SK-N-SH treated with all-trans-retinoic acid at 6 μM for 48 hours (cell line): Measurements from ENCODE around the gene FOXN1.

Experiments used
- ARNTL ChIP-seq: fragments of 450-650 bp; formaldehyde crosslinking; IDR thresholded peaks from 2 replicates; pipeline ENCODE4 v1.5.0; 2020; ENCODE audit warnings: low read depth, mild to moderate bottlenecking, moderate library complexity, borderline replicate concordance
- CREB5 ChIP-seq: fragments of 250-450 bp; sonication (Bioruptor Pico); IDR thresholded peaks from 2 replicates; pipeline ENCODE4 v1.5.1; 2020; ENCODE audit warnings: low read depth, mild to moderate bottlenecking, moderate library complexity
- CSDC2 ChIP-seq: fragments of 250-450 bp; sonication (Bioruptor Pico); IDR thresholded peaks from 2 replicates; pipeline ENCODE4 v1.5.0; 2020; ENCODE audit warnings: mild to moderate bottlenecking, moderate library complexity
- CSRNP3 ChIP-seq: fragments of 250-450 bp; sonication (Bioruptor Pico); IDR thresholded peaks from 2 replicates; pipeline ENCODE4 v1.5.1; 2021; ENCODE audit warnings: mild to moderate bottlenecking, moderate library complexity
- ISL1 ChIP-seq: fragments of 250-450 bp; sonication (Bioruptor Pico); IDR thresholded peaks from 2 replicates; pipeline ENCODE4 v2.1.2; 2022; ENCODE audit warnings: mild to moderate bottlenecking, moderate library complexity
- OSR1 ChIP-seq: fragments of 250-450 bp; sonication (Bioruptor Pico); IDR thresholded peaks from 2 replicates; pipeline ENCODE4 v1.8.0; 2022; ENCODE audit warnings: moderate library complexity, mild to moderate bottlenecking, inconsistent platforms
- PATZ1 ChIP-seq: fragments of 250-450 bp; sonication (Bioruptor Pico); IDR thresholded peaks from 2 replicates; pipeline ENCODE4 v1.8.0; 2020; ENCODE audit warnings: mild to moderate bottlenecking, moderate library complexity, borderline replicate concordance
- POU6F1 ChIP-seq: fragments of 250-450 bp; sonication (Bioruptor Pico); IDR thresholded peaks from 2 replicates; pipeline ENCODE4 v1.8.0; 2021; ENCODE audit warnings: low read depth, mild to moderate bottlenecking, moderate library complexity, borderline replicate concordance
- PPARA ChIP-seq: fragments of 250-450 bp; sonication (Bioruptor Pico); IDR thresholded peaks from 2 replicates; pipeline ENCODE4 v1.5.0; 2020; ENCODE audit warnings: mild to moderate bottlenecking, borderline replicate concordance
- ZFP3 ChIP-seq: fragments of 250-450 bp; sonication (Bioruptor Pico); IDR thresholded peaks from 2 replicates; pipeline ENCODE4 v1.5.0; 2020; ENCODE audit warnings: mild to moderate bottlenecking, moderate library complexity
- ZNF70 ChIP-seq: fragments of 450-650 bp; formaldehyde crosslinking; IDR thresholded peaks from 2 replicates; pipeline ENCODE4 v1.5.0; 2020; ENCODE audit warnings: mild to moderate bottlenecking, moderate library complexity
- ZNF8 ChIP-seq: fragments of 450-650 bp; formaldehyde crosslinking; IDR thresholded peaks from 2 replicates; pipeline ENCODE4 v1.5.0; 2020; ENCODE audit warnings: mild to moderate bottlenecking, moderate library complexity

- TF ChIP-seq ZNF8 (CRISPR knock-in tag) (no peak), ZNF70 (no peak), CSRNP3 (CRISPR knock-in tag) (no peak), PPARA (CRISPR knock-in tag) (no peak), ZFP3 (CRISPR knock-in tag) (no peak), ISL1 (CRISPR knock-in tag) (no peak), POU6F1 (CRISPR knock-in tag) (no peak), PATZ1 (no peak), CSDC2 (CRISPR knock-in tag) (no peak), CREB5 (no peak), ARNTL (CRISPR knock-in tag) (no peak), OSR1 (CRISPR knock-in tag) (no peak)
Measured at GRCh38 chr17:28514561-28515002, 8.4 kb downstream of the FOXN1 start.
